ENCODE data around the gene PTPN1.

PTPN1 gene

DNA sequence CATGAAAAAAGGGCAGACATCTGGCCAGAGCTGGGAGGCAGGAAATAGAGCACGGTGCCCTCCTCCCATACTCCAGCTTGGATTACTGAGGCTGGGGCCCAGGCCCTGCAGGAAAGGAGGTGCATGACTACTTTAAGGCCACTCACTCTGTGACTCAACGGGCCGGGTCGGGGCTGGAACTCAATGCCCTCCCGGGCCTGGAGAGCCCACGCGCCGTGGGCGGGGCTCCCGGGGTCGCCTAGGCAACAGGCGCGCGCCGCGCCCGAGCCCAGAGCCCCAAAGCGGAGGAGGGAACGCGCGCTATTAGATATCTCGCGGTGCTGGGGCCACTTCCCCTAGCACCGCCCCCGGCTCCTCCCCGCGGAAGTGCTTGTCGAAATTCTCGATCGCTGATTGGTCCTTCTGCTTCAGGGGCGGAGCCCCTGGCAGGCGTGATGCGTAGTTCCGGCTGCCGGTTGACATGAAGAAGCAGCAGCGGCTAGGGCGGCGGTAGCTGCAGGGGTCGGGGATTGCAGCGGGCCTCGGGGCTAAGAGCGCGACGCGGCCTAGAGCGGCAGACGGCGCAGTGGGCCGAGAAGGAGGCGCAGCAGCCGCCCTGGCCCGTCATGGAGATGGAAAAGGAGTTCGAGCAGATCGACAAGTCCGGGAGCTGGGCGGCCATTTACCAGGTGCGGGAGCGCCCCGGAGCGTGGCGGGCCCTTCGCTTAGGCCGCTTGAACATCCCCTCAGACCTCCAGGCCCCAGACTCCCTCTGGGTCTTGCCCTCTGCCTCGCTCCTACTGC is at the start of gene PTPN1 (continued):
- TF ChIP-seq ZNF530 (tag by site-specific recombination; IDR thresholded peaks at IDR 0.05; ENCODE audit: low read depth), result no peak
- no peak for TF ChIP-seq ZNF157 (tag by site-specific recombination; IDR thresholded peaks at IDR 0.05)
- peak; percentile 42 for TF ChIP-seq GLIS2 (tag by site-specific recombination; IDR thresholded peaks at IDR 0.05)
- no peak for TF ChIP-seq ZNF626 (tag by site-specific recombination; IDR thresholded peaks at IDR 0.05)
- TF ChIP-seq, protein P1, sequence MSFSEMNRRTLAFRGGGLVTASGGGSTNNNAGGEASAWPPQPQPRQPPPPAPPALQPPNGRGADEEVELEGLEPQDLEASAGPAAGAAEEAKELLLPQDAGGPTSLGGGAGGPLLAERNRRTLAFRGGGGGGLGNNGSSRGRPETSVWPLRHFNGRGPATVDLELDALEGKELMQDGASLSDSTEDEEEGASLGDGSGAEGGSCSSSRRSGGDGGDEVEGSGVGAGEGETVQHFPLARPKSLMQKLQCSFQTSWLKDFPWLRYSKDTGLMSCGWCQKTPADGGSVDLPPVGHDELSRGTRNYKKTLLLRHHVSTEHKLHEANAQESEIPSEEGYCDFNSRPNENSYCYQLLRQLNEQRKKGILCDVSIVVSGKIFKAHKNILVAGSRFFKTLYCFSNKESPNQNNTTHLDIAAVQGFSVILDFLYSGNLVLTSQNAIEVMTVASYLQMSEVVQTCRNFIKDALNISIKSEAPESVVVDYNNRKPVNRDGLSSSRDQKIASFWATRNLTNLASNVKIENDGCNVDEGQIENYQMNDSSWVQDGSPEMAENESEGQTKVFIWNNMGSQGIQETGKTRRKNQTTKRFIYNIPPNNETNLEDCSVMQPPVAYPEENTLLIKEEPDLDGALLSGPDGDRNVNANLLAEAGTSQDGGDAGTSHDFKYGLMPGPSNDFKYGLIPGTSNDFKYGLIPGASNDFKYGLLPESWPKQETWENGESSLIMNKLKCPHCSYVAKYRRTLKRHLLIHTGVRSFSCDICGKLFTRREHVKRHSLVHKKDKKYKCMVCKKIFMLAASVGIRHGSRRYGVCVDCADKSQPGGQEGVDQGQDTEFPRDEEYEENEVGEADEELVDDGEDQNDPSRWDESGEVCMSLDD (tag by site-specific recombination; IDR thresholded peaks at IDR 0.05), result peak; percentile 73
- peak; percentile 49; the same call in 1 of the 2 replicates for TF ChIP-seq ZBTB8A (tag by site-specific recombination; IDR thresholded peaks at IDR 0.05)
- TF ChIP-seq ZNF610 (tag by site-specific recombination; IDR thresholded peaks at IDR 0.05; ENCODE audit: borderline replicate concordance), result peak; percentile 74; the same call in 1 of the 2 replicates
- TF ChIP-seq WT1 (tag by site-specific recombination; IDR thresholded peaks at IDR 0.05), result no peak
- peak; percentile 74 for TF ChIP-seq YY2 (tag by site-specific recombination; IDR thresholded peaks at IDR 0.05)
- TF ChIP-seq ZNF707 (tag by site-specific recombination; IDR thresholded peaks at IDR 0.05), result no peak
- no peak for TF ChIP-seq BCL11B (tag by site-specific recombination; IDR thresholded peaks at IDR 0.05; ENCODE audit: low read depth)
- 0 out of 2 replicates have a peak, but pooled peaks have one; percentile 16 for TF ChIP-seq ZNF146 (tag by site-specific recombination; IDR thresholded peaks at IDR 0.05)
- TF ChIP-seq ZNF843 (tag by site-specific recombination; IDR thresholded peaks at IDR 0.05), result 0 out of 2 replicates have a peak, but pooled peaks have one; percentile 44
- peak; percentile 72; the same call in 1 of the 2 replicates for TF ChIP-seq ZNF629 (tag by site-specific recombination; IDR thresholded peaks at IDR 0.05)
- TF ChIP-seq, protein P2, sequence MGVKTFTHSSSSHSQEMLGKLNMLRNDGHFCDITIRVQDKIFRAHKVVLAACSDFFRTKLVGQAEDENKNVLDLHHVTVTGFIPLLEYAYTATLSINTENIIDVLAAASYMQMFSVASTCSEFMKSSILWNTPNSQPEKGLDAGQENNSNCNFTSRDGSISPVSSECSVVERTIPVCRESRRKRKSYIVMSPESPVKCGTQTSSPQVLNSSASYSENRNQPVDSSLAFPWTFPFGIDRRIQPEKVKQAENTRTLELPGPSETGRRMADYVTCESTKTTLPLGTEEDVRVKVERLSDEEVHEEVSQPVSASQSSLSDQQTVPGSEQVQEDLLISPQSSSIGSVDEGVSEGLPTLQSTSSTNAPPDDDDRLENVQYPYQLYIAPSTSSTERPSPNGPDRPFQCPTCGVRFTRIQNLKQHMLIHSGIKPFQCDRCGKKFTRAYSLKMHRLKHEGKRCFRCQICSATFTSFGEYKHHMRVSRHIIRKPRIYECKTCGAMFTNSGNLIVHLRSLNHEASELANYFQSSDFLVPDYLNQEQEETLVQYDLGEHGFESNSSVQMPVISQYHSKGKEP (tag by site-specific recombination; IDR thresholded peaks at IDR 0.05), result peak; percentile 50
- TF ChIP-seq, protein P3, sequence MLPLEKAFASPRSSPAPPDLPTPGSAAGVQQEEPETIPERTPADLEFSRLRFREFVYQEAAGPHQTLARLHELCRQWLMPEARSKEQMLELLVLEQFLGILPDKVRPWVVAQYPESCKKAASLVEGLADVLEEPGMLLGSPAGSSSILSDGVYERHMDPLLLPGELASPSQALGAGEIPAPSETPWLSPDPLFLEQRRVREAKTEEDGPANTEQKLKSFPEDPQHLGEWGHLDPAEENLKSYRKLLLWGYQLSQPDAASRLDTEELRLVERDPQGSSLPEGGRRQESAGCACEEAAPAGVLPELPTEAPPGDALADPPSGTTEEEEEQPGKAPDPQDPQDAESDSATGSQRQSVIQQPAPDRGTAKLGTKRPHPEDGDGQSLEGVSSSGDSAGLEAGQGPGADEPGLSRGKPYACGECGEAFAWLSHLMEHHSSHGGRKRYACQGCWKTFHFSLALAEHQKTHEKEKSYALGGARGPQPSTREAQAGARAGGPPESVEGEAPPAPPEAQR (tag by site-specific recombination; IDR thresholded peaks at IDR 0.05), result no peak
- peak; percentile 96 for TF ChIP-seq SP3 (tag by site-specific recombination; IDR thresholded peaks at IDR 0.05)
- TF ChIP-seq ZNF791 (tag by site-specific recombination; IDR thresholded peaks at IDR 0.05), result no peak
- TF ChIP-seq, protein P4, sequence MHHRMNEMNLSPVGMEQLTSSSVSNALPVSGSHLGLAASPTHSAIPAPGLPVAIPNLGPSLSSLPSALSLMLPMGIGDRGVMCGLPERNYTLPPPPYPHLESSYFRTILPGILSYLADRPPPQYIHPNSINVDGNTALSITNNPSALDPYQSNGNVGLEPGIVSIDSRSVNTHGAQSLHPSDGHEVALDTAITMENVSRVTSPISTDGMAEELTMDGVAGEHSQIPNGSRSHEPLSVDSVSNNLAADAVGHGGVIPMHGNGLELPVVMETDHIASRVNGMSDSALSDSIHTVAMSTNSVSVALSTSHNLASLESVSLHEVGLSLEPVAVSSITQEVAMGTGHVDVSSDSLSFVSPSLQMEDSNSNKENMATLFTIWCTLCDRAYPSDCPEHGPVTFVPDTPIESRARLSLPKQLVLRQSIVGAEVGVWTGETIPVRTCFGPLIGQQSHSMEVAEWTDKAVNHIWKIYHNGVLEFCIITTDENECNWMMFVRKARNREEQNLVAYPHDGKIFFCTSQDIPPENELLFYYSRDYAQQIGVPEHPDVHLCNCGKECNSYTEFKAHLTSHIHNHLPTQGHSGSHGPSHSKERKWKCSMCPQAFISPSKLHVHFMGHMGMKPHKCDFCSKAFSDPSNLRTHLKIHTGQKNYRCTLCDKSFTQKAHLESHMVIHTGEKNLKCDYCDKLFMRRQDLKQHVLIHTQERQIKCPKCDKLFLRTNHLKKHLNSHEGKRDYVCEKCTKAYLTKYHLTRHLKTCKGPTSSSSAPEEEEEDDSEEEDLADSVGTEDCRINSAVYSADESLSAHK (tag by site-specific recombination; IDR thresholded peaks at IDR 0.05), result peak; percentile 12; the same call in 1 of the 2 replicates
- no peak; the same call in 1 of the 2 replicates for TF ChIP-seq KLF7 (tag by site-specific recombination; IDR thresholded peaks at IDR 0.05; ENCODE audit: borderline replicate concordance)
- TF ChIP-seq ZNF501 (tag by site-specific recombination; IDR thresholded peaks at IDR 0.05), result peak; percentile 64; the same call in 1 of the 2 replicates
- peak; percentile 65 for TF ChIP-seq ZNF324 (tag by site-specific recombination; IDR thresholded peaks at IDR 0.05)
- TF ChIP-seq SCRT2 (tag by site-specific recombination; IDR thresholded peaks at IDR 0.05), result peak; percentile 66
- TF ChIP-seq, protein P5, sequence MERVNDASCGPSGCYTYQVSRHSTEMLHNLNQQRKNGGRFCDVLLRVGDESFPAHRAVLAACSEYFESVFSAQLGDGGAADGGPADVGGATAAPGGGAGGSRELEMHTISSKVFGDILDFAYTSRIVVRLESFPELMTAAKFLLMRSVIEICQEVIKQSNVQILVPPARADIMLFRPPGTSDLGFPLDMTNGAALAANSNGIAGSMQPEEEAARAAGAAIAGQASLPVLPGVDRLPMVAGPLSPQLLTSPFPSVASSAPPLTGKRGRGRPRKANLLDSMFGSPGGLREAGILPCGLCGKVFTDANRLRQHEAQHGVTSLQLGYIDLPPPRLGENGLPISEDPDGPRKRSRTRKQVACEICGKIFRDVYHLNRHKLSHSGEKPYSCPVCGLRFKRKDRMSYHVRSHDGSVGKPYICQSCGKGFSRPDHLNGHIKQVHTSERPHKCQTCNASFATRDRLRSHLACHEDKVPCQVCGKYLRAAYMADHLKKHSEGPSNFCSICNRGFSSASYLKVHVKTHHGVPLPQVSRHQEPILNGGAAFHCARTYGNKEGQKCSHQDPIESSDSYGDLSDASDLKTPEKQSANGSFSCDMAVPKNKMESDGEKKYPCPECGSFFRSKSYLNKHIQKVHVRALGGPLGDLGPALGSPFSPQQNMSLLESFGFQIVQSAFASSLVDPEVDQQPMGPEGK (tag by site-specific recombination; IDR thresholded peaks at IDR 0.05), result peak; percentile 73
- peak; percentile 60 for TF ChIP-seq SP7 (tag by site-specific recombination; IDR thresholded peaks at IDR 0.05)
- TF ChIP-seq, protein P6, sequence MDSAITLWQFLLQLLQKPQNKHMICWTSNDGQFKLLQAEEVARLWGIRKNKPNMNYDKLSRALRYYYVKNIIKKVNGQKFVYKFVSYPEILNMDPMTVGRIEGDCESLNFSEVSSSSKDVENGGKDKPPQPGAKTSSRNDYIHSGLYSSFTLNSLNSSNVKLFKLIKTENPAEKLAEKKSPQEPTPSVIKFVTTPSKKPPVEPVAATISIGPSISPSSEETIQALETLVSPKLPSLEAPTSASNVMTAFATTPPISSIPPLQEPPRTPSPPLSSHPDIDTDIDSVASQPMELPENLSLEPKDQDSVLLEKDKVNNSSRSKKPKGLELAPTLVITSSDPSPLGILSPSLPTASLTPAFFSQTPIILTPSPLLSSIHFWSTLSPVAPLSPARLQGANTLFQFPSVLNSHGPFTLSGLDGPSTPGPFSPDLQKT (IDR thresholded peaks at IDR 0.05; ENCODE audit: borderline replicate concordance, low read depth, low read length), result peak; percentile 33; the same call in 1 of the 2 replicates
- TF ChIP-seq ZNF621 (tag by site-specific recombination; IDR thresholded peaks at IDR 0.05), result no peak
